HK-2 (cell line): ENCODE measurements around the gene GPC1.

Source experiments
- DNase-seq: peaks from one replicate; pipeline ENCODE4 v3.0.0-alpha.2; 2018; ENCODE audit not compliant: unreplicated experiment

Gene GPC1

GRCh38 chr2:240442891-240443715 lies 7.6 kb downstream of the GPC1 start:
- no peak for DNase-seq

- no peak for DNase-seq
Observed at GRCh38 chr2:240443891-240444301, 8.4 kb downstream of the GPC1 start.

- no peak for DNase-seq
Observed at GRCh38 chr2:240444464-240444863, 9.0 kb downstream of the GPC1 start.

- no peak for DNase-seq
Observed at GRCh38 chr2:240445961-240446663, 10.6 kb downstream of the GPC1 start.

DNA sequence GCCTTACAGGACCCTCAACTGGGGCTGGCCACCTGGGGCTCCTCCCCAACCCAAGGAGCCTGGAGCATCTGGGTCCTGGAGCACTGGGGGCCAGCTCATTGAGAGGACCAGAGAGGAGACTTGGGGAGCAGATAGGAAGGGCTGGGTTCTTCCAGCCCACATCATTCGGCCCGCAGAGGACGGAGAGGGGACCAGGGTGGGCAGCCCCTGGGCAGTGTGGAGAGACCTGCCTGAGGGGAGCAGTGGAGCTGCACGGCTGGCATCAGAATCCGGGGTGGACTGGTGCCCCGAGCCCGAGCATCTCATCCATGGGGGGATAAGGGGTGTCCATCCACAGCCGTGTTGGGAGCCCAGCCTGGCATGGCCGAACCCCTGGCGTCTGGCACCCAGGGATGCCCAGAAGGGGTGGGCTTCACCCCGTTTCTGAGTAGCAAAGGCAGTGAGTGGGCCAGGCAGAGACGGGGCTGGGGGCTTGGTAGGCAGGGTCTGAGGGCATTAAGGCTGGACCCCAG lies 11.3 kb downstream of the GPC1 start:
- no peak for DNase-seq

- DNase-seq, result no peak
Observed at GRCh38 chr2:240447331-240447730, 11.9 kb downstream of the GPC1 start.

DNA sequence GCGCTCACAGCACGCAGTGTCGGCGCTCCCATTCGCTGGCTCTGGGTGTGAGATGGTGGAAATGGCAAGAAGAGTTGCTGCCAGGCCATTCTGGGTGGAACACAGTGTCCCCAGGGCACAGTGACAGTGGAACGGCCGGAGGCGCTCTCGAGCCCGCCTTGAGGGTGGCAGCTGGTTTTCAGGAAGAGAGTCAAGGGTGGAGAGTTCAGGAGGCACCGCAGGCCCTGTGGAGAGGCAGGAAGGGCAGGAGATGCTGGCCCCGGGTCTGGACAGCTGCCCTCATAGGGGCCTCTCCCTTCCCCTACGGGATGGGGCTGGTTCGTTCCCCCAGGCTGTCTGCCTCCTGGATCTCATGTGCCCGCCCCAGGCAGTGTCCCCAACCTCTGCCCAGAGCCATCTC lies 12.5 kb downstream of the GPC1 start:
- DNase-seq, result no peak

GRCh38 chr2:240448387-240449274 lies 13.2 kb downstream of the GPC1 start:
- DNase-seq, result no peak

DNA sequence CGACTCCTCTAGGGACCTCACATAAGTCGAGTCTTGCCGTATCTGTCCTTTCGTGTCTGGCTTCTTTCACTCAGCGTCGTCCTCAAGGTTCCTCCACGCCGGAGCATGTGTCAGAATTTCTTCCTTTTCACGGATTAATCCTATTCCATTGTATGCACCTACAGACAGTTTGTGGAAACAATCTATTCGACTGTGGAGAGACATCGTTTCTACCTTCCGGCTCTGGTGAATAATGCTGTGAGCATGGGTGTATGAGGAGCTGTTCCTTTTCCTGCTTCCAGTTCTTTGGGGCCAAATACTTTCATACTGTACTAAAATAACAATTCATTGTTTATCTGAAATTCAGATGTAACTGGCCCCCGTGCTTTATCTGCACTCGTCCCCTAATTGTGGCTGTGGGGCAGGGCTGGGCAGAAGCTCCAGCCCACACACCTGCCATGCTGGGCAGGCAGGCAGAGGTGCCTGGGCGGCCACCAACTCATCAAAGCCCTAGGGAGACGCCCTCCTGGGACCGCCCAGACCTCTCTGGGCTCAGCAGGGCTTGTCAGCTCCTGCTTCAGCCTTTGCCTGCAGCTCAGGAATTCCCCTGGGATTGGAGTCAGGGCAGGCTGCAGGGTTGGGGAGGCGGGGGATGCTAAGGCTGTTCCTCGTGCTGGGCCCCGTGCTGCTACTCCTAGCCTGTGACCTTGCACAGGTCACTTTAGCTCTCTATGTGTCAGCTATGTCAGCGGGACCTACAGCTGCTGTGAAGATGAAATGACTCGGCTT lies 14.5 kb downstream of the GPC1 start:
- peak; percentile 56 for DNase-seq

GRCh38 chr2:240450532-240451107 lies 15.2 kb downstream of the GPC1 start:
- no peak for DNase-seq

GRCh38 chr2:240451108-240451611 lies 15.7 kb downstream of the GPC1 start:
- no peak for DNase-seq

DNA sequence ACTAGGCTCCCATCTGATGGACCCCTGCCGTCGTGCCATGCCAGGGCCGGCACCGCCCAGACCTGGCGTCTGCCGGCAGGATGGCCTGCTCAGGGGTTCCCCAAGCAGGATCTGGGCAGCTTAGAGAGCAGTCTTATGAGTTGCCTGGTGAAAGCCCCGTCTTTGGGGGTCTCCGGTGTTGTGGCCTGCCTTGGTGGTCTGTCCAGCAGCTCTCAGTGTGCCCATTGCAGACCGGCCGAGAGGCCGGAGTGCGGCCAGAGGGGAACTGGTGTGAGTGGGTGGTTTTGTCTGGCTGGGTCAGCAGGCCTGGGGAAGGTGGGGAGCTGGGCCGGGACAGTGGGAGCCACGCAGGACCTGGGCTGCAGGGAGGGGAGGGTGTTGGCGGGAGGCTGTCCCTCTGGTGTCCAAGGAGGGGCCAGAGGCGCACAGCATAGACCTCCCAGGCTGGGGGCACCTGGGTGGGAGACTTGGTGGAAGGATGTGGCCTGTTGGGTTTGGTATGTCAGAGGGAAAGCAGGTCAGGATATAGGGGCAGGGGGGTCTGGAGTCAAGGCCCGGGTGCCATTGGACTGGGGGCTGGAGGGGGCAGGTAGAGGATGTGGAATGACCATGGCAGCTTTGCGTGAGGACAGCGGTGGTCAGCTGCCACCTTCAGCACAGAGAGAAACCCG lies 16.5 kb downstream of the GPC1 start:
- DNase-seq, result no peak

GRCh38 chr2:240452462-240453256 lies 17.2 kb downstream of the GPC1 start:
- DNase-seq, result peak; percentile 75

DNA sequence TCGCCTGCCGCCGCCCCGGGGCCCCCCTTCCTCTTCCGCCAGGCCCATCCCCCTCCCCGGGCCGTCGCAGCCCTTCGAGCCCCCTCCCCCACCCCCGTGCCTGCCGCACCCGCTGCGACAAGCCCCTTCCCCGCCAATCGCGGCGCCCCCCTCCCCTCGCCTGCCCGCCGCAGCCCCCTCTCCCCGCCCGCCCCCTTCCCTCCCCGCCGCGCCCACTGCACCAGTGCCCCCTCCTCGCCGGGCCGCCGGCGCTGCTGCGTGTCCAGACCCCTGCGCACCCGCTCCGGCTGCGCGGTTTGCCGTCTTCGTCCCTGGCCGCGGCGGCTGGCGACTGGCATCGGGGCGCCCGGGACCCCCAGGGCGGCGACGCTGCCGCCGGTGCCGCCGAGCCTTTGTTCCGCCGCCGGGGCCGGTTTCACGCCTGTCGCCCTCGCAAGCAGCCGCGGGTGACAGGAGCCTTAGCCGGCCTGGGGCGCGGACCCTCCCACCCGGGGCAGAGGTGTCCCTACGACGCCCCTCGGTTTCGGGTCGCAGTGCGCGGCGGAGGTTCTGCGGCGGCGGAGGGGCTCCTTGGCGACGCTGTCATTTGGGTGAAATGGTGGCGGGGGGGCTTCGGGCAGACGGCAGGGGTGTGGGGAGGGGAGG lies 18.1 kb downstream of the GPC1 start:
- DNase-seq, result no peak

GRCh38 chr2:240454106-240454901 lies 18.8 kb downstream of the GPC1 start:
- no peak for DNase-seq

DNA sequence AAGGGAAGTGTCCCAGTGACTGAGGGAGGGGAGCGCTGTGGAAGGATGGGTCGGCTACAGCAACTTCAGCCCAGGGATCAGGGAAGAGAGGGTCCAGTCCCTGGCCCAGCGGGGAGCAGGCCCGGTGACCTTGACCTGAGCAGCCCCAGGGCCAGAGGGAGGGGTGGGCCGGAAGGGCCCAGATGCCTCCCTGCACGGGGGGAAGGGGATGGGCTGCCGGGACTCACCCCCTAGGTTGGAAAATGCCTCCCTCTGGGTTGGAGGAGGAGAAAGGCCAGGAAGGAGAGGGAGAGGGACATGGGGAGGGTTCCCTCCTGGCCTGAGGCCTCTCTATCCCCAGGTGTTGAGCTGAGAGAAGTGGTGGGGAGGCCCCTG lies 19.8 kb downstream of the GPC1 start:
- no peak for DNase-seq

DNA sequence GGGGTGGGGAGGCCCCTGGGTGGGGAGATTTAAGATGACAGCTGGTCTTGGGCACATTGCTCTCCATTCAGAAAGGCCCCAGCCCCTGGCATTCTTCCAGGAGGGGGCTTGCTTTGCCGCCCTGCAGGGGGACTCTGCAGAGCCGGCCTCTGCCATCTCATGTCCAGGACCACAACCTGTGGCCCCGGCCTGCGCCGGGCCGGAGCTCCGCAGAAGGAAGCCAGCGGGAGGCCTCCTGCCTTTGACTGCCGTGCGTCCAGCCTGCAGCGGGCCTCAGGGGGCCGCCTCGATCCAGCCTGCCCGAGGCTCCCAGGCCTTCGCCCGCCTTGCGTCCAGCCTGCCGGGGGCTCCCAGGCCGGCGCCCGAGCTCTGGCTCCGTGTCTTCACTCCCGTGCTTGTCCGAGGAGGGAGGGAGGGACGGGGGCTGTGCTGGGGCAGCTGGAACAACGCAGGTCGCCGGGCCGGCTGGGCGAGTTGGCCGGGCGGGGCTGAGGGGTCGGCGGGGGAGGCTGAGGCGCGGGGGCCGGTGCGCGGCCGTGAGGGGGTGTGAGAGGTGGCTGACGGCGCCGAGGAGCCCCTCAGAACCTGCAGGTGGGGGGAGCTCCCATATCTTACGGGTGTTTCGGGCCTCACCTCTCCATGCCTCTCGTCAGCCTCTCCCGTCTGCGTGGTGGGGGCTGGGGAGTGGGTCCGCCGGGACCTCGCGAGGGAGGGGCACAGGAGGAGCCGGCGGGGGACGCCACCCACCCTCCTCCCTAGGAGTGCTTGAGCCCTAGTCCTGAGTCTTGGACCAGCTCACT lies 20.4 kb downstream of the GPC1 start:
- DNase-seq, result no peak
